Psoas muscle (tissue), 8 donors: ENCODE measurements around the gene ARHGEF28. TPM values are rescaled to one million over a fixed set of nuclear protein-coding genes. Genes with fewer than 3 reads are reported as not detected.

Experiments
- ATAC-seq, 4 donors: fragments of 200-7000 bp; cut with Tn5 transposase; one replicate each; pipeline ENCODE4 v1.9.1; 2020; ENCODE audit warnings: moderate library complexity in 3 of 4, mild to moderate bottlenecking in 2 of 4
- DNase-seq, 2 donors: peaks; one replicate each; pipeline ENCODE4 v3.0.0-alpha.2; 2020
- H3K27ac ChIP-seq: fragments of 200-600 bp; one replicate; pipeline ENCODE4 v1.8.0; 2022
- H3K27me3 ChIP-seq, 3 donors: fragments of 200-600 bp in 1 of 3; one replicate each; pipeline versions ENCODE4 v1.6.1 to v1.8.0; 2013 to 2022; ENCODE audit warnings: low read length in 2 of 3, mild to moderate bottlenecking in 2 of 3, moderate library complexity in 1 of 3; ENCODE audit not compliant: insufficient read depth in 3 of 3
- H3K36me3 ChIP-seq, 2 donors: fragments of 200-600 bp in 1 of 2; one replicate each; pipeline versions ENCODE4 v1.6.1 to v1.8.0; 2013 to 2022; ENCODE audit warnings: low read depth in 1 of 2, mild to moderate bottlenecking in 1 of 2, moderate library complexity in 1 of 2; ENCODE audit not compliant: insufficient read depth in 1 of 2
- H3K4me1 ChIP-seq: fragments of 200-600 bp; one replicate; pipeline ENCODE4 v1.8.0; 2022
- H3K4me3 ChIP-seq: fragments of 200-600 bp; one replicate; pipeline ENCODE4 v1.8.0; 2022; ENCODE audit warnings: mild to moderate bottlenecking
- H3K9me3 ChIP-seq: fragments of 200-600 bp; one replicate; pipeline ENCODE4 v1.8.0; 2022
- WGBS, 3 donors: extraction: QIAGEN DNeasy Blood & Tissue Kit; methylation state at CpG; one replicate each; pipeline versions ENCODE4 v1.1.6 to v1.1.7; 2013; 5-methylcytosine and 5-hydroxymethylcytosine counted together
- intact Hi-C, 2 donors: fragments of 100-400 bp; cut with DNase I; formaldehyde crosslinking; loops; one replicate each; pipeline versions ENCODE4 v1.11.0 to v1.14.2; 2022
- polyA plus RNA-seq, 3 donors: library from polyadenylated mRNA; stranded (reverse); fragments of 200-250 nt; gene quantifications; one replicate each; pipeline ENCODE4 v1.2.3, GENCODE V29; 2013
- total RNA-seq, 4 donors: library from RNA; stranded (reverse); fragmentation: NEBNext Ultra II Directional in 2 of 4; extraction: Animal tissue kit (Norgen Biotek cat#: 25700) in 2 of 4; gene quantifications; one replicate each; pipeline versions ENCODE4 v1.2.1 to v1.2.4, GENCODE V29; 2021 to 2023
- TF ChIP-seq, protein P1 (sequence below): fragments of 200-600 bp; IDR thresholded peaks from one replicate; pipeline ENCODE4 v1.8.0; 2022; ENCODE audit warnings: antibody characterized with exemption
- donor health status: healthy with polysubstance abuse.
- donor health status: DM: no; HTN: no; CAD: no; lungs with moderate emphysema.
- donor health status: Bipolar disorder and iron deficiency.
- donor health status: healthy.
- donor health status: DM: yes; HTN: yes; CAD: no.
- donor health status: DM: no; HTN: no; CAD: no.
- donor health status: DM: no; HTN: no; CAD: no.
- donor health status: DM: yes; HTN: yes; CAD: no.

ARHGEF28 gene
- total and polyA plus RNA-seq, 7 donors: 0.39 to 1.3 (median 1.00) TPM

DNA sequence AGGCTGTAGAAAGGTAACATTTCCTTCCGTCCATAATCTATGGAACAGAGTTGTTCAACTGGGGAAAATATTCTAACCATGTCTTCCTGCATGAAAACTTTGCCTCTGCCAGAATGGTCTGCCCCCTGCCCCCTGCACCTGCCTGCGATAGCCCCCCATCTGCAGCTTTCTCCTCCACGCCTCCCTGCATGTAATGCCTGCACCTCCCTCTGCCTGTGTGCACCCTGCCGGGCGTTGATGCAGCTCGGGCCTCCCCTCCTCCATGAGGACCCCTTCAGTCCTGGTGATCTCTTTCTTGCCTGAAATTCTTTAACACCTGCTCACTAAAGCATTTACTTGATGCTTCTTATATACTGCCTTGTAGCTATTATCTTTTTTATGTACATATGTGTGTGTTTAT, 266.2 kb downstream of the ARHGEF28 start:
- Histone ChIP-seq H3K4me1 (no peaks in the 10 kb centered on the region), H3K27me3 (no peaks in the 10 kb centered on the region), H3K4me3 (no peak overlapping the region), H3K27ac (no peak overlapping the region), H3K9me3 (no peaks in the 10 kb centered on the region), H3K36me3 (no peaks in the 10 kb centered on the region)
- WGBS, 3 donors: 95 to 96% (median 96%) methylated on average over 6 of the region's 6 CpGs
- TF ChIP-seq, protein P1, sequence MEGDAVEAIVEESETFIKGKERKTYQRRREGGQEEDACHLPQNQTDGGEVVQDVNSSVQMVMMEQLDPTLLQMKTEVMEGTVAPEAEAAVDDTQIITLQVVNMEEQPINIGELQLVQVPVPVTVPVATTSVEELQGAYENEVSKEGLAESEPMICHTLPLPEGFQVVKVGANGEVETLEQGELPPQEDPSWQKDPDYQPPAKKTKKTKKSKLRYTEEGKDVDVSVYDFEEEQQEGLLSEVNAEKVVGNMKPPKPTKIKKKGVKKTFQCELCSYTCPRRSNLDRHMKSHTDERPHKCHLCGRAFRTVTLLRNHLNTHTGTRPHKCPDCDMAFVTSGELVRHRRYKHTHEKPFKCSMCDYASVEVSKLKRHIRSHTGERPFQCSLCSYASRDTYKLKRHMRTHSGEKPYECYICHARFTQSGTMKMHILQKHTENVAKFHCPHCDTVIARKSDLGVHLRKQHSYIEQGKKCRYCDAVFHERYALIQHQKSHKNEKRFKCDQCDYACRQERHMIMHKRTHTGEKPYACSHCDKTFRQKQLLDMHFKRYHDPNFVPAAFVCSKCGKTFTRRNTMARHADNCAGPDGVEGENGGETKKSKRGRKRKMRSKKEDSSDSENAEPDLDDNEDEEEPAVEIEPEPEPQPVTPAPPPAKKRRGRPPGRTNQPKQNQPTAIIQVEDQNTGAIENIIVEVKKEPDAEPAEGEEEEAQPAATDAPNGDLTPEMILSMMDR: no peak
- no peak for ATAC-seq
- DNase-seq: no peak
- intact Hi-C loops: no loop called here

DNA sequence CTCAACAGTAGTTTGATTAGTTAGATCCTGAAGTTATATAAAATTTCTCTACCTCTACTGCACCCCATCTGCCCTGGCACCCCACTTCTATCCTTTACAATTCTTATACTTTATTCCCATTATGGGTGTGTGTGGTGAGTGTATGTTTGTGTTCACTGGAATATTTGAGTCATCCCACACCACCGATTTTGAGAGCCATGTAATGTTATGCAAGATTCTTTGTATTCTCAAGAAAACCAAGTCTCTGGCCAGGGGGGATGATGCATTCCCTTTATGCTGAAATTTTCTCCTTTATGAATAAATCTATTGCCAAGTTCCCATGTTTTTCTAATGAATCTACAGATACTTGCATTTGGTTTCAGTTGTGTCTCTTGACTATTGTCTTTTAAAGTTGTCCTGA, 266.8 kb downstream of the ARHGEF28 start:
- TF ChIP-seq, protein P1: no peak
- H3K27ac ChIP-seq: no peak overlapping the region
- no peaks in the 10 kb centered on the region for H3K4me1 ChIP-seq
- DNase-seq (no peak), ATAC-seq (no peak)
- intact Hi-C loops: no loop called here
- no peaks in the 10 kb centered on the region for H3K36me3 ChIP-seq
- no peak overlapping the region for H3K4me3 ChIP-seq
- H3K9me3 ChIP-seq: no peaks in the 10 kb centered on the region
- WGBS, 3 donors: 61 to 75% (median 64%) methylated on average over 1 of the region's 1 CpG
- H3K27me3 ChIP-seq: no peaks in the 10 kb centered on the region

DNA sequence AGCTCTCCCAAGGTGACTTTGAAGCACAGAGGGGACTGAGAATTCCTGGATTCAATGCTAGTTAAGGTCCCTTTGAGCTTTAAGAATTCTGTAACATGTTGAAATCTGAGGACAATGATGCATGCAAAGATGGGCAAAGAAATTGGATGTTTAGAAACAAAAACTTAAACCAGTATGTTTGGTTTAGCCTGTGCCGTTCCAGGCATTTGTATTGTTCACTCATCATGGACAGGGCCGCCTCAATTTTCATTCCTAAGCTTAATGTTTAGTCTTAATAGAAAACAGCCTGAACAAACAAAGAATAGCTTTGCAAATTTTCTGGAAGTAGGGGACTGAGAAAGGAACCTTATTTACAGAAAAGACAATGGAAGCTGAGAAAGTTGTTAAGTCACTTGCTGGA, 267.8 kb downstream of the ARHGEF28 start:
- intact Hi-C loops: no loop called here
- H3K27me3 ChIP-seq: no peaks in the 10 kb centered on the region
- no peaks in the 10 kb centered on the region for H3K4me1 ChIP-seq
- 88 to 93% (median 91%) methylated on average over 2 of the region's 2 CpGs for WGBS, 3 donors
- no peaks in the 10 kb centered on the region for H3K36me3 ChIP-seq
- no peaks in the 10 kb centered on the region for H3K9me3 ChIP-seq
- TF ChIP-seq, protein P1: no peak
- H3K27ac ChIP-seq: no peak overlapping the region
- DNase-seq (no peak), ATAC-seq (no peak)
- H3K4me3 ChIP-seq: no peak overlapping the region

DNA sequence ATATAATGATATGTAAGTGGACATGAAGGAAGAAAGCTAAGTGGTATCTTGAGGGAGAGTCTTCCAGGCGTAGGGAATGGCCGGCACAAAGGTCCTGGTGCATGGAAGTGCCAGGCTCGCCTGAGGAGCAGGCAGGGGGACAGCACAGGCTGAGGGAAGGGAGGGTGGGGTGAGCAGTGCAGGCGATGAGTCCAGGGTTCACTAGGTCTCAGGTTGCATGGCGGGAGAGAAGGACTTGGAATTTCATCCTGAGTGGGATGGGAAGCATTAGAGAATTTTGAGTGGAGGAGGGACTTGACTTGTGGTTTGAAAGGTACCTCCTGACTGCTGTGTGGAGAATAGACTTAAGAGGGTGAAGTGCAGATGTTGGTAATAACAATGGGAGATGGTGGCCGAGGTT, 268.9 kb downstream of the ARHGEF28 start:
- Histone ChIP-seq H3K36me3 (no peaks in the 10 kb centered on the region), H3K4me3 (no peak overlapping the region), H3K9me3 (no peaks in the 10 kb centered on the region), H3K27ac (no peak overlapping the region), H3K4me1 (no peaks in the 10 kb centered on the region), H3K27me3 (no peaks in the 10 kb centered on the region)
- intact Hi-C loops: no loop called here
- 83 to 88% (median 88%) methylated on average over 6 of the region's 6 CpGs for WGBS, 3 donors
- TF ChIP-seq, protein P1: no peak
- ATAC-seq: no peak
- DNase-seq: no peak

DNA sequence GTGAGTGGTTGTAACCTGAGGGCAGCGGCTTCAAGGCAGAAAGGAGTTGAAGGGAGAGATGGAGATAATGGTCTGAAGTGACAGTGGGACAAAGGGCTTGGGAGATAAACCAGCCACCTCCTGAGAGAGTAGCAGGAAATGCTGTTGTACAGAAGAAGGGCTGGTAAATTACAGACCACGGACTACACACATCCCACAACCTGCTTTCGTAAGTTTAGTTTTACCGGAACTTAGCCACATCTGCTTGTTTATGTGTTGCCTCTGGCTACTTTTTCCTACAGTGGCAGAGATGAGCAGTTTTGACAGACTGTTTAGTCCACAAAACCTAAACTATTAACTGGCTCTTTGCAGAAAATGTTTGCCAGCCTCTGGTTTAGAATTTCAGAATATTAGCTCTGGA, 269.5 kb downstream of the ARHGEF28 start:
- Histone ChIP-seq H3K4me3 (no peak overlapping the region), H3K27ac (no peak overlapping the region), H3K36me3 (no peaks in the 10 kb centered on the region), H3K27me3 (no peaks in the 10 kb centered on the region), H3K4me1 (no peaks in the 10 kb centered on the region), H3K9me3 (no peaks in the 10 kb centered on the region)
- TF ChIP-seq, protein P1: no peak
- intact Hi-C loops: no loop called here
- WGBS, 3 donors: 91 to 92% (median 91%) methylated on average over 4 of the region's 4 CpGs
- DNase-seq: no peak
- no peak for ATAC-seq
